DND-41 (cell line): ENCODE results near the gene OR7D2.

Experiments
- EZH2 ChIP-seq: IDR thresholded peaks from 3 replicates; pipeline ENCODE4 v1.6.1; 2012; ENCODE audit warnings: borderline replicate concordance, low read depth, mild to moderate bottlenecking, moderate library complexity, low read length, inconsistent platforms; ENCODE audit not compliant: severe bottlenecking
- TF ChIP-seq, protein P1 (sequence below): IDR thresholded peaks from 2 replicates; pipeline ENCODE4 v1.5.1; 2012; ENCODE audit warnings: borderline replicate concordance, low read length, moderate library complexity, mild to moderate bottlenecking; ENCODE audit not compliant: poor library complexity, severe bottlenecking; ENCODE audit errors: extremely low read depth

DNA sequence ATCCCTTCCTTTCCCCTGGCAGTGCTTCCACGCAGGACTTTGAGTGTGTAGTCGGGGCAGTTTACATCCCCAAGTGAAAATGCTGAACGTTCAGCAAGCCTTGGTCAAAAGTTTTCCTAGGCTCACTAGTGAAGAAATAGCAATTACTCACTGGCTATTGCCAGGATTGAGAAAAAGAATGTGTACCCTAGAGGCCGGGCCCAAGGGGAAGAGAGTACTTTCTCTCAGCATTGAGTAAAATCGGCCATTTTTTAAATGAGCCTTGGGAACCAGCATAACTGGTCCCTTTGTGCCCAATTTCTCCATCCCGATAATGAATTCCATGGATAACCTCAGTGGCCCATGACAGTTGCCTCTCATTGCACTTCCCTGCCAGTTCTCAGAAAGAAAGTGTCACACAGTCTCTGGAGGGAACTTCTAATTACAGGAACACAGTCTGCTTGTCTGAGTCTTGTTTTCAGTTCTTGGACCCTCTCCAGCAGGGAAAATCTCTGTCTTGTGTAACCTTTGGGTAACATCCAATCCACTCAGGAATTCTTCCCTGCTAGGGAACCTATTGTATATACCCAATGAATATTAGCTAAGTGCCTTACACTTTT is 7.3 kb upstream of the OR7D2 start:
- TF ChIP-seq, protein P1, sequence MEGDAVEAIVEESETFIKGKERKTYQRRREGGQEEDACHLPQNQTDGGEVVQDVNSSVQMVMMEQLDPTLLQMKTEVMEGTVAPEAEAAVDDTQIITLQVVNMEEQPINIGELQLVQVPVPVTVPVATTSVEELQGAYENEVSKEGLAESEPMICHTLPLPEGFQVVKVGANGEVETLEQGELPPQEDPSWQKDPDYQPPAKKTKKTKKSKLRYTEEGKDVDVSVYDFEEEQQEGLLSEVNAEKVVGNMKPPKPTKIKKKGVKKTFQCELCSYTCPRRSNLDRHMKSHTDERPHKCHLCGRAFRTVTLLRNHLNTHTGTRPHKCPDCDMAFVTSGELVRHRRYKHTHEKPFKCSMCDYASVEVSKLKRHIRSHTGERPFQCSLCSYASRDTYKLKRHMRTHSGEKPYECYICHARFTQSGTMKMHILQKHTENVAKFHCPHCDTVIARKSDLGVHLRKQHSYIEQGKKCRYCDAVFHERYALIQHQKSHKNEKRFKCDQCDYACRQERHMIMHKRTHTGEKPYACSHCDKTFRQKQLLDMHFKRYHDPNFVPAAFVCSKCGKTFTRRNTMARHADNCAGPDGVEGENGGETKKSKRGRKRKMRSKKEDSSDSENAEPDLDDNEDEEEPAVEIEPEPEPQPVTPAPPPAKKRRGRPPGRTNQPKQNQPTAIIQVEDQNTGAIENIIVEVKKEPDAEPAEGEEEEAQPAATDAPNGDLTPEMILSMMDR: no peak
- no peak for TF ChIP-seq EZH2
